OCI-M2 (cell line): ENCODE measurements around the gene SLC24A4.

Experiments
- DNase-seq: peaks from one replicate; lab custom pipeline; 2025; ENCODE audit not compliant: unreplicated experiment; lab: John Stamatoyannopoulos, UW

SLC24A4 gene

GRCh38 chr14:92493492-92493891 lies 170.5 kb downstream of the SLC24A4 start:
- DNase-seq: no peak

- no peak for DNase-seq
Observed at GRCh38 chr14:92494512-92494911, 171.5 kb downstream of the SLC24A4 start.

GRCh38 chr14:92495027-92495426 lies 172.1 kb downstream of the SLC24A4 start:
- DNase-seq: no peak

GRCh38 chr14:92496191-92496857 lies 173.4 kb downstream of the SLC24A4 start:
- no peak for DNase-seq

- no peak for DNase-seq
Observed at GRCh38 chr14:92497391-92497790, 174.4 kb downstream of the SLC24A4 start.

GRCh38 chr14:92499234-92499633 lies 176.3 kb downstream of the SLC24A4 start:
- DNase-seq: no peak

- no peak for DNase-seq
Observed at GRCh38 chr14:92500491-92500941, 177.6 kb downstream of the SLC24A4 start.

GRCh38 chr14:92501891-92502351 lies 179.0 kb downstream of the SLC24A4 start:
- no peak for DNase-seq

GRCh38 chr14:92502541-92503286 lies 179.7 kb downstream of the SLC24A4 start:
- DNase-seq: no peak

- DNase-seq: no peak
Observed at GRCh38 chr14:92503756-92504491, 181.0 kb downstream of the SLC24A4 start.

GRCh38 chr14:92505826-92506225 lies 182.9 kb downstream of the SLC24A4 start:
- no peak for DNase-seq

GRCh38 chr14:92506231-92506630 lies 183.3 kb downstream of the SLC24A4 start:
- no peak for DNase-seq

GRCh38 chr14:92507174-92507768 lies 184.3 kb downstream of the SLC24A4 start:
- no peak for DNase-seq

- no peak for DNase-seq
Observed at GRCh38 chr14:92510972-92511371, 188.0 kb downstream of the SLC24A4 start.

- DNase-seq: no peak
Observed at GRCh38 chr14:92511453-92512238, 188.7 kb downstream of the SLC24A4 start.

GRCh38 chr14:92512807-92513203 lies 189.8 kb downstream of the SLC24A4 start:
- DNase-seq: no peak

GRCh38 chr14:92513204-92513965 lies 190.4 kb downstream of the SLC24A4 start, which contains the start of gene RIN3:
Gene RIN3, plus strand, starts transcription at chr14:92513781. Its CDS starts 152 bp downstream, at chr14:92513933.
- DNase-seq: no peak

GRCh38 chr14:92513966-92514843 lies 191.2 kb downstream of the SLC24A4 start:
- DNase-seq: no peak
